Inflammatory macrophage treated with lipopolysaccharide for 4 hours (primary cell): Measurements from ENCODE around the gene ANKRD24.
"Not testable (repeated sequence)": the region's sequence is repeated elsewhere in the genome, so short reads cannot be mapped to it uniquely, and the experiment has no call there.

Experiments
- DNase-seq: peaks from one replicate; pipeline ENCODE4 v3.0.0-alpha.2; 2020

ANKRD24 gene

GRCh38 chr19:4233282-4233853, 50.9 kb downstream of the ANKRD24 start:
- DNase-seq, result peak; percentile 46

- DNase-seq, result no peak
Observed at GRCh38 chr19:4234142-4234861, 51.8 kb downstream of the ANKRD24 start.

DNA sequence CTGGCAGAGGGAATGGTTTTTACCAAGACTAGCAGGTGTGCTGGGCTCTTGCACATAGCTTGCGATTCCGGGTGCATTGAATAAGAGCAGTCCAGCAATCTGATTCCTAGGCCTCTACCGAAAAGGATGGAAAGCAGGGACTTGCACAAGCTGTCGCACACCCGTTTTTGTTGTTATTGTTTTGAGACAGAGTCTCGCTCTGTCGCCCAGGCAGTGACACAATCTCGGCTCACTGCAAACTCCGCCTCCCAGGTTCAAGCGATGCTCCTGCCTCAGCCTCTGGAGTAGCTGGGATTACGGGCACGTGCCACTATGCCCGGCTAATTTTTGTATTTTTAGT, 52.3 kb downstream of the ANKRD24 start:
- DNase-seq, result no peak

DNA sequence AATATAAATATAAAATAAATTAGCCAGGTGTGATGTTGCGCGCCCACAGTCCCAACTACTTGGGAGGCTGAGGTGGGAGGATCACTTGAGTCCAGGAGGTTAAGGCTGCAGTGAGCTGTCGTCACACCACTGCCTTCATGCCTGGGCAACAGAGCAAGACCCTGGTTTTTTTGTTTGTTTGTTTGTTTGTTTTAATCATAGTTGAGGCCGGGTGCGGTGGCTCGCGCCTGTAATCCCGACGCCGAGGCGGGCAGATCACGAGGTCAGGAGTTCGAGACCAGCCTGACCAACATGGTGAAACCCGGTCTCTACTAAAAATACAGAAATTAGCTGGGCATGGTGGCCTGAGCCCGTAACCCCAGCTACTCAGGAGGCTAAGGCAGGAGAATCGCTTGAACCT, 55.0 kb downstream of the ANKRD24 start:
- not testable (repeated sequence) for DNase-seq

DNA sequence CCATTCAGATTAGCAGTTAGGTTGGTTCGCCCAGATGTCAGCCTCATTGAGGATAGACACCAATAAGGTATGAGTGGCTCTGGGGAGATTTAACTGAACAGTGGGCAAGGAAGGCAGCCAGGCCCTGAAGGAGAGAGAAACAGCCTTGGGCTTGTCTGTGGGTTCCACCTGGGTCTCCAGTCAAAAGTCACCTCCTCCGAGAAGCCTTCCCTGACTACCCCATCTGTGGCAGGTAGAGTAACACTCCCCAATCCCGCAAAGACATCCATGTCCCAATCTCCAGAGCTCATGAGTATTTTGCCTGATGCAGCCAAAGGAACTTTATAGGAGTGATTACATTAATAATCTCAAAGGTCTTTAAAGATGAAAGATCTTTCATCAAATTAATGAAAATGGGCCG, 56.3 kb downstream of the ANKRD24 start:
- DNase-seq, result no peak

GRCh38 chr19:4241824-4242430, 59.4 kb downstream of the ANKRD24 start:
- peak; percentile 76 for DNase-seq

DNA sequence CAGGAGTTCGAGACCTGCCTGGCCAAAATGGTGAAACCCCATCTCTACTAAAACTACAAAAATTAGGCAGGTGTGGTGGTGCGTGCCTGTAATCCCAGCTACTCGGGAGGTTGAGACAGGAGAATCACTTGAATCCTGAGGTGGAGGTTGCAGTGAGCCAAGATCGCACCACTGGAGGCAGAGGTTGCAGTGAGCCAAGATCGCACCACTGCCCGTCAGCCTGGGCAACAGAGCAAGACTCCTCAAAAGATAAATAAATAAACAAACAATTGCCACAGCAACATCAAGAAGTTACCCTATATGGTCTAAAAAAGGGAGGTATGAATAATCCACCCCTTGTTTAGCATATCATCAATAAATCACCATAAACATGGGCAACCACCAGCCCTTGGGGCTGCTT, 63.4 kb downstream of the ANKRD24 start:
- DNase-seq, result not testable (repeated sequence)

DNA sequence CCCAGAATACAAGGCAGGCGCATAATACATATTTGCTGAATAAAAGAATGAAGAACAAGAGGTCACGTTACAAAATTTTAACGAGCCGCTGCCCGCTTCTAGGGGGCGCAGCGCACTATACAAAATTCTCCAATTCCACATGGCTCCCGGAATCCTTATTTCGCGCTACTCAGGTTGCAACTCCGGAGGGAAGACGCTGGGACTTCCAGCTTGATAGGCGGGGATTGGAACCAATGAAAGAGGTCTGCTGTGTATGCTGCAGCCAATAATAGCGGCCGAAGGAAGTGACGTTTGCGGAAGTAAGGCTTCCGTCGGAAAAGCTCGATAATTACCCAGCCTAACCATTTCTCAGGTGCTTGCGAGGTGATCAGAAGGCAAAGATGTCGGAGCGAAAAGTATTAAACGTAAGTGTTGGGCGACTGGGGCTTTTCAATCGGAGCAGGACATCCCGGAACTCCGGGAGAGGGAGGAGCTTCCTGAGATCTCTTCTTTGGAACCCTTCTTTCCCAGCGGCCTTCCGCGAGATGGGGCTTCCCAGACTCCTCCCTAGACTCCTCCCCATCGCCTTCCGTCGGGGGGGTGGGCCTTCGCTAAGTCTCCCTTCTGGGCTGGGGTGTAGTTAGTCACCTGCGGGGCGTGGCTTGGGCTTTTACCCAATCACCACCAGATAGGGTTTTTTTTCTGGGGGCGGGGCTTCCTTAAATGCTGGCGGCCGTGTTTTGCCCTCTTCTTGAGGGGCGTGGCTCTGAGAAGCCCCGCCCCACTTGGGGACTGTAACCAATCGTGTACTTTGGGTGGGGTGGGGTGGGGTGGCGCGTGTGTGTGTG, 64.5 kb downstream of the ANKRD24 start, which contains the start of gene YJU2:
YJU2 (plus strand) TSS at position 314 of the 827 bp plus-strand sequence; CDS start at position 381, 67 bp downstream.
- peak; percentile 100 for DNase-seq

DNA sequence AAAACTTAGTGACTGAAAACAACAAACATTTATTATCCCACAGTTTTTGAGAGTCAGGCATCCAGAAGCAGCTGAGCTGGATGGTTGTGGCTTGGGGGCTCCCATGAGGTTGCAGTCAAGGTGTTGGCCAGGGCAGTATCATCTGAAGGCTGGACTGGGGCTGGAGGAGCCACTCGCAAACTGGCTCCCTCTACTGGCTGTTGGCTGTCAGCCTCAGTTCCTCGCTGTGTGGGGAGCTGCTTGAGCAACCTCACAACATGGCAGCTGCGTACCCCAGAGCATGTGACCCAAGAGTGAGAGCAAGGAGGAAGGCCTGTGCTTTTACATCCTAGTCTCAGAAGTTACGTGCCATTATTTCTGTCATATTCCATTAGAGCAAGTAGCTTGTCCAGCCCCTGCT, 74.1 kb downstream of the ANKRD24 start:
- no peak for DNase-seq

DNA sequence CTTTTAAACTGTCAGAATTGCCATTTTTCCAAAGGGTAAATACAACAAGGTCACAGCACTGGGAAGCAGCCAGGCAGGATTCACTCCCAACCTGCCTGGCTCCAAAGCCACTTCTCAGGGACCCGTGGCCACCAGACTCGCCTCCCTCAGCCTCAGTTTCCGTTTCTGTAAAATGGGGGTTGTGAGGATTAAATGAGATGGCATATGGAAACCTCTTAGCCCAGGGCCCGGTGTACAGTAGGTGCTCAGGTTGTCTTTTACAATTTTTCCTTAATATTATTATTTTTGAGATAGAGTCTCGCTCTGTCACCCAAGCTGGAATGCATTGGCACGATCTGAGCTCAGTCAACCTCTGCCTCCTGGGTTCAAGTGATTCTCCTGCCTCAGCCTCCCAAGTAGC, 74.5 kb downstream of the ANKRD24 start:
- DNase-seq, result no peak

DNA sequence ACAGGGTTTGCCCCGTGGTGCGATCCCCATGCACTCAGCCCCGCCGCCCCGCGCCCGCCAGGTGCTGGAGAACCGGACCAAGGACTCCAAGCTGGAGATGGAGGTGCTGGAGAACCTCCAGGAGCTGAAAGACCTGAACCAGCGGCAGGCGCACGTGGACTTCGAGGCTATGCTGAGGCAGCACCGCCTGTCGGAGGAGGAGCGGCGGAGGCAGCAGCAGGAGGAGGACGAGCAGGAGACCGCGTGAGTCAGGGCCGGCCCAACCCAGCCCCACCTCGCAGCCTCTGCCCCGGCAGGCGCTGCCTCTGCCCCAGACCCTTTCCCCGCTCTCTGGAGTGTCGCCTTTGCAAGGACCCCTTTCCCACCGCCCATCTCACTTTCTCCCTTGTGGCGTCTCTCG, 75.7 kb downstream of the ANKRD24 start:
- no peak for DNase-seq

DNA sequence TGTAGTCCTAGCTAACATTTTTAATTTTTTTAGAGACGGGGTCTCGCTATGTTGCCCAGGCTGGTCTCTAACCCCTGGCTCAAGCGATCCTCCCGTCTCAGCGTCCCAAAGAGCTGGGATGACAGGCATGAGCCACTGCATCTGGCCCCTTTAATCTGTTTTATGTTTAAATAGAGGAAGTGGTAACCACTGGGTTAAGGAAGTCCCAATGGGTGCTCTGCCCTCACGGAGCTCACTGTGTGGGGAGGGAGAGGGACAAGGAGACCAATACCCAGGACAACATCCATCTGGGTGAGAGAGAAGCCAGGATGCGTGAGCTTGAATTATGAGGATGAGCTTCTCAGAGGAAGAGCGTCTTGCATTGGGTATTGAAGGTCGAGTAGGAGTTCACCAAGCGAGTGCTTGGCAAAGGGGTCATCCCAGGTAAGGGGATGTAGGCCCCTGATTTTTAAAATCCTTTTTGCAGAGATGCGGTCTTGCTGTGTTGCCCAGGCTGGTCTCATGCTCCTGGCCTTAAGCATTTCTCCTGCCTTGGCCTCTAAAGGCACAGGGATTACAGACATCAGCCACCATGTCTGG, 78.2 kb downstream of the ANKRD24 start:
- peak; percentile 29 for DNase-seq

DNA sequence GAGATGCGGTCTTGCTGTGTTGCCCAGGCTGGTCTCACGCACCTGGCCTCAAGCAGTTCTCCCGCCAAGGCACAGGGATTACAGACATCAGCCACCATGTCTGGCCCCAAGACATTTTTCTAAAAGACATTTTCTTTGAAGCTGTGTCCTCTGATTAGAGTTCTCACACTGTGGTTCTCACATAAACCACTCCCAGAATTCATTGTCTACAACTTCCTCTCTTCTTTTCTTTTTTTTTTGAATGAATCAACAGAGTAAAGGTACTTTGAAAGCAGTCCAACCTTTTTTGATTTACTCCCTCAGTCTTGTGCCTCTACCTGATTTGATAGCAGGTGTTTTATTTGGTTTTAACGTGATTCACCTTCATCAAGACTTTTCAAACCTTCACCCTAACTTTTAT, 82.3 kb downstream of the ANKRD24 start:
- DNase-seq, result peak; percentile 12

GRCh38 chr19:4266253-4267000, 83.9 kb downstream of the ANKRD24 start:
- peak; percentile 30 for DNase-seq

DNA sequence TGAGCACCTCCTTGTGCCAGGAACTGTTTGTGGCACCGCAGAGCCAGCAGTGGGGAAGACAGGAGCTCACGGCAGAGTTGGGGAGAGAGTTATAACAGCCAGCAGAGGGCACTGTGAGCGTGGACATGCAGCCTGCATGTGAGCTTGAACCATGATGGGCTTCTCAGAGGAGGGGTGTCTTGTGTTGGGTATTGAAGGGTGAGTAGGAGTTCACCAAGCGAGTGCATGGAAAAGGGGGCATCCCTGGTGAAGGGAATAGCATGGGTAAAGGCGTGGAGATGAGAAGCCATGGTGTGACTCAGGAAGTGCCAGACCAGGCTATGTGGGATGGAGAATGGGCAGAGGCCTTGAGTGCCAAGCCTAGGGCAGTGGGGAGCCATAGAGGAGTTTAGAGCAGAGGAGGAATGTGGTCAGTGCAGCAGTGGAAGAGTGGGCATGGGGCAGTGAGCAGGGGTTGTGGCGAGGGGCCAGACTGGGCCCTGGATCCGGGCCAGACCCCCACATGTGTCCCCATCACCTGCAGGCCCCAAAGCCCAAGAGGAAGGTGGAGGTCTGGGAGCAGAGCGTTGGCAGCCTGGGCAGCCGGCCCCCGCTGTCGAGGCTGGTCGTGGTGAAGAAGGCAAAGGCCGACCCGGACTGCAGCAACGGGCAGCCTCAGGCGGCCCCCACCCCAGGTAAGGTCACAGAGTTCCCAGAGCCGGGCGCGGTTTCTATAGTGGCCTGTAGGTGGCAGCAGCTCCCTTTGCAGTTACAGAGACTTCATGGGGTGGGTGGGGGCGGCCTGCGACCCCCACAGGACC, 84.8 kb downstream of the ANKRD24 start:
- DNase-seq, result peak; percentile 59

GRCh38 chr19:4267901-4268815, 85.7 kb downstream of the ANKRD24 start:
- no peak for DNase-seq

DNA sequence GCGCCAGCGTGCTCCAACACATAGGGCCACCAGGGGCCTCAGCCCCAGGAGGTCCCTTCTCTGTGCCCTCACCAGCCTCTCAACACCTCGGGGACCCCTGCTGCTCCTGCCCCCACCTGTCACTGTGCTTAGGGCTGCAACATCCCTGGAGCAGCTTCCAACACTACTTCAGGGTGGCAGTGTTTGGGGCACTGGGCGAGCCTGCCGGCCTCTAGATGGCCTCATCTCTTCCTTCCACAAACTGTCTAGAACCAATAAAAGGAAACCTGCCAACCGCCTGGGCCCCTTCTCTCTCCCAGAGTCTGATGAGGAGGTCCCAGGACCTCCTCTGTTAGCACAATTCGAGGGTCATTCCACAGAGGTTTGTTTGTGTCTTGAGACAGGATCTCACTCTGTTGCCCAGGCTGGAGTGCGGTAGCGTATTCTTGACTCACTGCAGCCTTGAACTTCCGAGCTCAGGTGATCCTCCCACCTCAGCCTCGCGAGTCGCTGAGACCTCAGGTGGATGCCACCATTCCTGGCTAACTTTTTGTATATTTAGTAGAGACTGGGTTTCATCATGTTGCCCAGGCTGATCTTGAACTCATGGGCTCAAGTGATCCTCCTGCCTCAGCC, 86.4 kb downstream of the ANKRD24 start:
- DNase-seq, result no peak

DNA sequence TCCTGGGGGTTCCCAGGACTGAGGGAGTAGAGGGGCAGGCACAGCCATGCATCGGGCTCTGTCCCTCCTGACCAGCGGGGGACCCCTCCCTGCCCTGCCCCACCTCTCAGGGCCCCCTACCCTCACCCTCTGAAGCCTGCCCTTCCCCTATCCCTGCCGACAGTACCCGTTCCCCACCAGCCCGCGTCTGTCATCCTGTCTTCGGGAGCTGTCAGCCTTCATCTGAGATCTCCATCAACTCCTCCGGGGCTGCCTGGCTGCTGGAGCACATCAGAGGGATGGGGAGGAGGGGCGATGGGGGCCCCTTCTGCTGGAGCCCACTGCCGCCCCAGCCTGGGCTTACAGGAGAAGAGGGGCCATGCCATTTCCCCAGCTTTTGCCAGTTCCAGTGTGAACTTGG, 90.4 kb downstream of the ANKRD24 start:
- no peak for DNase-seq

GRCh38 chr19:4274321-4274686, 91.8 kb downstream of the ANKRD24 start:
- not testable (repeated sequence) for DNase-seq
